CD4-positive, alpha-beta memory T cell (primary cell): Measurements from ENCODE around the gene SYT3. TPM values are rescaled to one million over a fixed set of nuclear protein-coding genes. Genes with fewer than 3 reads are reported as not detected.

ENCODE experiments used
- CTCF ChIA-PET: fragments of 350-600 bp; sonication (Branson Sonifier 250); formaldehyde crosslinking; loops from one replicate; lab custom pipeline; 2021; ENCODE audit warnings: inconsistent platforms; ENCODE audit not compliant: partially characterized antibody; lab: Charles Lee
- POLR2A ChIA-PET: fragments of 350-600 bp; sonication (Branson Sonifier 250); formaldehyde crosslinking; loops from one replicate; lab custom pipeline; 2021; ENCODE audit not compliant: partially characterized antibody; lab: Charles Lee
- DNase-seq, 5 donors: peaks; one replicate each; pipeline versions ENCODE4 v3.0.0 to v3.0.0-alpha.2; 2020 to 2022; ENCODE audit warnings: mixed read lengths in 1 of 5
- H3K27ac ChIP-seq: one replicate; pipeline ENCODE4 v1.7.0; 2013; ENCODE audit warnings: low read depth, low read length
- H3K27me3 ChIP-seq: 2 replicates; pipeline ENCODE4 v1.7.0; 2013; ENCODE audit warnings: mild to moderate bottlenecking, low read length, moderate library complexity; ENCODE audit not compliant: insufficient read depth
- H3K36me3 ChIP-seq: 2 replicates; pipeline ENCODE4 v1.7.0; 2013; ENCODE audit warnings: mild to moderate bottlenecking, low read length, moderate library complexity; ENCODE audit not compliant: insufficient read depth
- H3K4me1 ChIP-seq: 2 replicates; pipeline ENCODE4 v1.7.0; 2013; ENCODE audit warnings: mild to moderate bottlenecking, low read length, moderate library complexity; ENCODE audit not compliant: insufficient read depth
- H3K4me3 ChIP-seq, 2 donors: one replicate each; pipeline ENCODE4 v1.7.0; 2013; ENCODE audit warnings: low read length in 2 of 2, mild to moderate bottlenecking in 1 of 2
- H3K9me3 ChIP-seq, 2 donors: one replicate each; pipeline ENCODE4 v1.7.0; 2013; ENCODE audit warnings: low read length in 2 of 2, control low read depth in 1 of 2; ENCODE audit not compliant: control insufficient read depth in 1 of 2
- H3K27ac Mint-ChIP-seq, 7 donors: one replicate each; pipeline ENCODE4 v1.8.0; 2020 to 2021; ENCODE audit warnings: mixed read lengths in 7 of 7, mild to moderate bottlenecking in 6 of 7, inconsistent platforms in 3 of 7, moderate library complexity in 3 of 7
- H3K27me3 Mint-ChIP-seq, 2 donors: one replicate each; pipeline ENCODE4 v1.8.0; 2020 to 2021; ENCODE audit warnings: mixed read lengths in 2 of 2
- H3K36me3 Mint-ChIP-seq, 2 donors: one replicate each; pipeline ENCODE4 v1.8.0; 2020 to 2021; ENCODE audit warnings: mixed read lengths in 2 of 2, inconsistent platforms in 1 of 2, mild to moderate bottlenecking in 1 of 2
- H3K4me1 Mint-ChIP-seq, 4 donors: one replicate each; pipeline ENCODE4 v1.8.0; 2020 to 2021; ENCODE audit warnings: mixed read lengths in 4 of 4, mild to moderate bottlenecking in 1 of 4
- H3K4me3 Mint-ChIP-seq, 8 donors: one replicate each; pipeline ENCODE4 v1.8.0; 2020 to 2021; ENCODE audit warnings: mixed read lengths in 8 of 8, mild to moderate bottlenecking in 7 of 8, moderate library complexity in 6 of 8, inconsistent platforms in 3 of 8
- H3K9me3 Mint-ChIP-seq, 8 donors: one replicate each; pipeline ENCODE4 v1.8.0; 2020 to 2021; ENCODE audit warnings: mixed read lengths in 8 of 8, mild to moderate bottlenecking in 5 of 8, inconsistent platforms in 3 of 8, moderate library complexity in 1 of 8
- intact Hi-C: fragments of 100-400 bp; cut with micrococcal nuclease; formaldehyde crosslinking; loops from one replicate; pipeline ENCODE4 v1.15.1; 2023
- polyA plus RNA-seq, 2 donors: library from polyadenylated mRNA; unstranded; fragments of 300-500 nt; fragmentation: Illumina TruSeq; gene quantifications; one replicate each; pipeline ENCODE4 v1.2.3, GENCODE V29; 2021
- total RNA-seq, 2 experiments: library from RNA; stranded (reverse); gene quantifications; one replicate each; pipeline ENCODE4 v1.2.3, GENCODE V29; 2021

The SYT3 gene
- total and polyA plus RNA-seq, 4 experiments from 2014 or later = 0.09 TPM; not detected in 3

DNA sequence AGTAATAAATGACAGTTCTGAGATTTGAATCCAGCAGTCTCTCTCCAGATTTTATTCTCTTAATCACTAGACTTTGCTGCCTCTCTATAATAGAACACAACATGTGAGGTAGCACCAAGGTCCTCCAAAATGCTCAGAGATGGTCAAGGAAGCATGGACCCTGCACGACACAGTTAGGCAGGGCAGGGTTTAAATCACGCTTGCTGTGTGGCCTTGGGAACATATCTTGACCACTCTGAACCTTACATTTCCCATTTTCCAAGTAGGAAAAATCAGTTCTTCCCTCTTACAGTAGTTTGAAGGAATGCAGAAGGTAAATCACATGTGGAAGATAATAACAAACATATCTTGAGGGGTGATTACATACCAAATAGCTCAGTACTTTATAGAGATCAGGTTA lies 6.3 kb downstream of the SYT3 start:
- Mint-ChIP-seq H3K36me3 (peaks cover 4 to 7% of the 10 kb centered on the region in 2 donors), H3K9me3 (peaks cover 2 to 51% (median 31%) of the 10 kb centered on the region in 8 donors), H3K27me3 (peaks cover 34 to 43% of the 10 kb centered on the region in 2 donors), H3K4me1 (peaks cover 0 to 6% (median under 1%) of the 10 kb centered on the region in 4 donors), H3K4me3 (no peak overlapping the region), H3K27ac (no peak overlapping the region)
- no peak for DNase-seq
- CTCF ChIA-PET = no interaction called here
- H3K27ac ChIP-seq = no peak overlapping the region
- H3K4me1 ChIP-seq = no peaks in the 10 kb centered on the region
- no peaks in the 10 kb centered on the region for H3K36me3 ChIP-seq
- intact Hi-C loops = no loop called here
- no peaks in the 10 kb centered on the region for H3K27me3 ChIP-seq
- POLR2A ChIA-PET = no interaction called here
- peaks cover 0 to 13% of the 10 kb centered on the region in 2 donors for H3K9me3 ChIP-seq
- no peak overlapping the region for H3K4me3 ChIP-seq

GRCh38 chr19:50632151-50632835 lies 7.4 kb downstream of the SYT3 start:
- H3K27ac Mint-ChIP-seq = no peak overlapping the region
- H3K27ac ChIP-seq = no peak overlapping the region
- no peak for DNase-seq
- H3K27me3 ChIP-seq = no peaks in the 10 kb centered on the region
- H3K36me3 Mint-ChIP-seq = peaks cover 4 to 7% of the 10 kb centered on the region in 2 donors
- intact Hi-C loops = no loop called here
- no peaks in the 10 kb centered on the region for H3K4me1 ChIP-seq
- H3K9me3 ChIP-seq = peaks cover 0 to 13% of the 10 kb centered on the region in 2 donors
- CTCF ChIA-PET = no interaction called here
- H3K4me3 Mint-ChIP-seq = no peak overlapping the region
- H3K4me3 ChIP-seq = no peak overlapping the region
- POLR2A ChIA-PET = no interaction called here
- no peaks in the 10 kb centered on the region for H3K36me3 ChIP-seq
- H3K9me3 Mint-ChIP-seq = peaks cover 2 to 46% (median 30%) of the 10 kb centered on the region in 8 donors
- peaks cover 24 to 33% of the 10 kb centered on the region in 2 donors for H3K27me3 Mint-ChIP-seq
- H3K4me1 Mint-ChIP-seq = no peaks in the 10 kb centered on the region

DNA sequence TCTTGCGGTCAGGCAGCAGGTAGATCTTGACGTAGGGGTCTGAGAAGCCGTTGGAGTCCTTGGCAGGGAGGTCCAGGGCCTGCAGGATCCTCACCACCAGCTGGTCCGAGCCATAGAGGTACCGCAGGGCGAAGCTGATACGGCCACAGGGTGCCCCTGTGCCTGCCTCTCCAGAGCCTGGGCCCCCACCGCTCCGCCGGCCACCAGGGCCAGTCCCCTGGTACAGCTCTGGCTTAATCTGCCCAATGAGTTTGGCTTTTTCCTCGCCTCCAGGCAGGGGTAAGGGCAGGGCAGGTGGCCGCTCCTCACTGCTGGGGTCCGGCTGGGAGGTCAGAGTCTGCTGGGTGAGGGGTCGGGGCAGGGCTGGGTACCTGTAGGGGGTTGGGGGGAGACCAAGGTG lies 9.9 kb downstream of the SYT3 start:
- no peak overlapping the region for H3K27ac Mint-ChIP-seq
- peaks cover 0 to 7% of the 10 kb centered on the region in 2 donors for H3K36me3 Mint-ChIP-seq
- H3K36me3 ChIP-seq = no peaks in the 10 kb centered on the region
- intact Hi-C loops = no loop called here
- H3K4me1 ChIP-seq = no peaks in the 10 kb centered on the region
- peaks cover 0 to 13% of the 10 kb centered on the region in 2 donors for H3K9me3 ChIP-seq
- H3K9me3 Mint-ChIP-seq = peaks cover 2 to 29% (median 17%) of the 10 kb centered on the region in 8 donors
- H3K27me3 ChIP-seq = no peaks in the 10 kb centered on the region
- CTCF ChIA-PET = no interaction called here
- no peaks in the 10 kb centered on the region for H3K4me1 Mint-ChIP-seq
- H3K4me3 Mint-ChIP-seq = no peak overlapping the region
- H3K27ac ChIP-seq = no peak overlapping the region
- POLR2A ChIA-PET = no interaction called here
- no peak overlapping the region for H3K4me3 ChIP-seq
- DNase-seq = no peak
- H3K27me3 Mint-ChIP-seq = peaks cover 7 to 17% of the 10 kb centered on the region in 2 donors

GRCh38 chr19:50629194-50629593 lies 10.5 kb downstream of the SYT3 start:
- CTCF ChIA-PET = no interaction called here
- POLR2A ChIA-PET = no interaction called here
- Mint-ChIP-seq H3K4me1 (no peaks in the 10 kb centered on the region), H3K4me3 (no peak overlapping the region), H3K27me3 (peaks cover 7 to 16% of the 10 kb centered on the region in 2 donors), H3K9me3 (peaks cover 2 to 23% (median 11%) of the 10 kb centered on the region in 8 donors), H3K27ac (no peak overlapping the region), H3K36me3 (peaks cover 0 to 6% of the 10 kb centered on the region in 2 donors)
- Histone ChIP-seq H3K4me3 (no peak overlapping the region), H3K4me1 (no peaks in the 10 kb centered on the region), H3K9me3 (peaks cover 0 to 11% of the 10 kb centered on the region in 2 donors), H3K27me3 (no peaks in the 10 kb centered on the region), H3K36me3 (no peaks in the 10 kb centered on the region), H3K27ac (no peak overlapping the region)
- no peak for DNase-seq
- intact Hi-C loops = no loop called here

- H3K36me3 Mint-ChIP-seq = peaks cover 0 to 3% of the 10 kb centered on the region in 2 donors
- Histone ChIP-seq H3K36me3 (no peaks in the 10 kb centered on the region), H3K9me3 (peaks cover 0 to 5% of the 10 kb centered on the region in 2 donors), H3K4me1 (no peaks in the 10 kb centered on the region), H3K4me3 (no peak overlapping the region), H3K27me3 (no peaks in the 10 kb centered on the region), H3K27ac (no peak overlapping the region)
- no peak overlapping the region for H3K27ac Mint-ChIP-seq
- DNase-seq = no peak
- ChIA-PET CTCF (no interaction called here), POLR2A (no interaction called here)
- H3K4me1 Mint-ChIP-seq = no peaks in the 10 kb centered on the region
- no peak overlapping the region for H3K4me3 Mint-ChIP-seq
- H3K9me3 Mint-ChIP-seq = peaks cover 0 to 17% (median 6%) of the 10 kb centered on the region in 8 donors
- intact Hi-C loops = no loop called here
- H3K27me3 Mint-ChIP-seq = peaks cover 7 to 14% of the 10 kb centered on the region in 2 donors
Measured at GRCh38 chr19:50628551-50628950, 11.1 kb downstream of the SYT3 start.

DNA sequence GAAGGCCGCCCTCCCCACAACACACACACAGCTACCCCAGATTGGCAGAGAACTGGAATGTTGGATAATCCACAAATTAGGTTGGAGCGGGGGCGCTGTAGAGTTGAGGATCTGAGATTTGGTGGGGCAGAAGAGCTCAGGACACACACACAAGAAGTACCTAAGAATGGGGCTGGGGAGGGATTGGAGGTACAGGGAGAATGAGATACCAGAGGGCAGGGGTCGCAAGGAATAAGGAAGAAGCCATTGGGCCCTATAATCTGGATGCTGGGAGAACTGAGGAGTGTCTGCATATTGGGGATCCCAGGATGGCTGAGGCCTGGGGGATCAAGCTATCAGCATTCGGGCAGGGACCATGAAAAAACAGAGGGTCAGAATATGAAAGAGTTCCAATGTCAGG lies 11.5 kb downstream of the SYT3 start:
- no peak overlapping the region for H3K4me3 Mint-ChIP-seq
- Histone ChIP-seq H3K27me3 (no peaks in the 10 kb centered on the region), H3K9me3 (peaks cover 0 to under 1% of the 10 kb centered on the region in 2 donors), H3K27ac (no peak overlapping the region), H3K36me3 (no peaks in the 10 kb centered on the region), H3K4me1 (no peaks in the 10 kb centered on the region), H3K4me3 (no peak overlapping the region)
- DNase-seq = no peak
- peaks cover 0 to 3% of the 10 kb centered on the region in 2 donors for H3K36me3 Mint-ChIP-seq
- ChIA-PET POLR2A (no interaction called here), CTCF (no interaction called here)
- H3K9me3 Mint-ChIP-seq = peaks cover 0 to 13% (median 2%) of the 10 kb centered on the region in 8 donors
- H3K27ac Mint-ChIP-seq = no peak overlapping the region
- intact Hi-C loops = no loop called here
- peaks cover 4 to 11% of the 10 kb centered on the region in 2 donors for H3K27me3 Mint-ChIP-seq
- no peaks in the 10 kb centered on the region for H3K4me1 Mint-ChIP-seq

DNA sequence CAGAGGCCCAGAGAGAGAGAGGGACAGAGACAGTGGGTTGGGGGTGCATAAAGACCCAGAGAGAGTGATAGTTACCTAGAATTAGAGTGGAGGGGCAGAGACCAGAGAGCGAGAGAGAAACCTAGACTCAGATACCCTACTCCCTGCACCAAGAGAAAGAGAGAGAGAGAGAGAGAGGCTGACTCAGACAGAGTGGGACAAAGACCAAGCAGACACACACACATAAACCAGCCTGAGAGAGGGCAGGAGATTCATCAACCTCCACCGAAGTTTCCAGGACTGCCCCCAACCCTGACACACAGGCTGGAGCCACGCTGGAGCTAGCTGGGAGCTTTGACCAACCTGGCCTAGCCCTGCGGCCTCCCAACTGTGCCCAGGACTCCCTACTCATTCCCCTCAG lies 12.9 kb downstream of the SYT3 start:
- ChIA-PET CTCF (no interaction called here), POLR2A (no interaction called here)
- intact Hi-C loops = no loop called here
- Histone ChIP-seq H3K27ac (no peak overlapping the region), H3K4me3 (no peak overlapping the region), H3K4me1 (no peaks in the 10 kb centered on the region), H3K27me3 (no peaks in the 10 kb centered on the region), H3K9me3 (no peaks in the 10 kb centered on the region), H3K36me3 (no peaks in the 10 kb centered on the region)
- no peak for DNase-seq
- Mint-ChIP-seq H3K9me3 (peaks cover 0 to 4% (median 0%) of the 10 kb centered on the region in 8 donors), H3K4me3 (no peak overlapping the region), H3K27me3 (peaks cover 4 to 11% of the 10 kb centered on the region in 2 donors), H3K36me3 (peaks cover 0 to 3% of the 10 kb centered on the region in 2 donors), H3K4me1 (no peaks in the 10 kb centered on the region), H3K27ac (no peak overlapping the region)
